MCF 10A (cell line): Measurements from ENCODE around the gene KCNIP1. TPM values are rescaled to one million over a fixed set of nuclear protein-coding genes. Genes with fewer than 3 reads are reported as not detected.

Experiments used
- BruUV-seq: library from RNA; stranded (reverse); fragments of 400-500 nt; replicated peaks from 2 replicates; lab custom pipeline; 2021; lab: Mats Ljungman, UMichigan
- CTCF ChIA-PET: fragments of 300-600 bp; sonication (Branson Sonifier 250); formaldehyde crosslinking; extraction: SDS; loops from one replicate; lab custom pipeline; 2021; ENCODE audit warnings: antibody characterized with exemption, inconsistent platforms; lab: Yijun Ruan, JAX
- POLR2A ChIA-PET: fragments of 300-600, 350-650 bp; sonication (Branson Sonifier 250); formaldehyde crosslinking; extraction: SDS; loops from one replicate; lab custom pipeline; 2020; ENCODE audit warnings: antibody characterized with exemption, inconsistent platforms; lab: Yijun Ruan, JAX
- DNase-seq: peaks from one replicate; pipeline ENCODE4 v3.0.0-alpha.2; 2018; ENCODE audit not compliant: unreplicated experiment
- H3K27ac Mint-ChIP-seq: one replicate; pipeline ENCODE4 v1.8.0; 2022; ENCODE audit warnings: mild to moderate bottlenecking, low read depth, mixed read lengths; ENCODE audit not compliant: unreplicated experiment
- H3K27me3 Mint-ChIP-seq: one replicate; pipeline ENCODE4 v1.8.0; 2022; ENCODE audit warnings: mixed read lengths; ENCODE audit not compliant: insufficient read depth, unreplicated experiment
- H3K36me3 Mint-ChIP-seq: one replicate; pipeline ENCODE4 v1.8.0; 2022; ENCODE audit warnings: mild to moderate bottlenecking, moderate library complexity, mixed read lengths; ENCODE audit not compliant: insufficient read depth, unreplicated experiment
- H3K4me1 Mint-ChIP-seq: one replicate; pipeline ENCODE4 v1.8.0; 2022; ENCODE audit warnings: mixed read lengths; ENCODE audit not compliant: insufficient read depth, unreplicated experiment
- H3K4me3 Mint-ChIP-seq: one replicate; pipeline ENCODE4 v1.8.0; 2022; ENCODE audit warnings: mild to moderate bottlenecking, moderate library complexity, mixed read lengths; ENCODE audit not compliant: unreplicated experiment
- H3K9me3 Mint-ChIP-seq: one replicate; pipeline ENCODE4 v1.8.0; 2022; ENCODE audit warnings: mixed read lengths; ENCODE audit not compliant: unreplicated experiment
- intact Hi-C: fragments of 100-400 bp; cut with micrococcal nuclease; formaldehyde crosslinking; loops from 2 replicates; pipeline ENCODE4 v1.14.1; 2022
- total RNA-seq: library from RNA; stranded (reverse); gene quantifications from 2 replicates; pipeline ENCODE4 v1.2.3, GENCODE V29; 2022
- TF ChIP-seq, protein P1 (sequence below): fragments of 200-600 bp; IDR thresholded peaks from one replicate; pipeline ENCODE4 v1.8.0; 2022; ENCODE audit warnings: antibody characterized with exemption, mild to moderate bottlenecking; ENCODE audit not compliant: unreplicated experiment

The KCNIP1 gene
- total RNA-seq, 1 experiment from 2014 or later = not detected

DNA sequence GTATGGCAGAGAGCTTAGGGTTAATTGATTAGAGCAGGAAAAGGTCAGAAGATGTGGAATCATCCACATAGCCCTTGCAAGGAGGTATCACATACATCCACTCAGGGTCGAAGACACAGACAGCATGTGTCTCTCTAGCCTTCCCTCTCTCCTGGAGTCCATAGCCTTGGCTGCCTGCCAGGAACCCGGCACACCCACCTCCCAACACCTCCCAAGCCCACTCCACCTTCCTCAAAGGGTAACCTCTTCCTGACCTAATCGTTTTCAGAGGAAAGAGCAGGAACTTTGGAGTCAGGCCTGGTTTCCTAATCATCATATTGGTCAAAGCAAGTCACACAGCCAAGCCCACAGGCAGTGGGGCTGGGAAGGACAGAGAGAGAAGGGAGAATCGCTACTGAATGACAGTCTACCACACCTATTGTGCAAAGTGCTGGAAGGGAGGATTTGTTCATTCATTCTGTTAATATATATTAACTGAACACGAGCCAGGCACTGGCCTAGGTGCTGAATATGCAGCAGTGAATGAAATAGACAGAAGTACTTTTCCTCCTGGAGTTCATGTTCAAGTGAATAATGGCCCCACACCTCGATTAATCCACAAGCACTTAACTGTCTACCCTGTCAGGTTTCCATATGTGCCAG lies 107.8 kb downstream of the KCNIP1 start:
- ChIA-PET POLR2A (interaction anchor here (0.7 kb wide), 1 partner anchor 1950 kb away, joined by 3 read pairs; no protein-coding TSS in a partner anchor), CTCF (interaction anchor here (0.6 to 19.0 kb wide), 10 partner anchors 11 to 494 kb away, joined by 3 to 284 read pairs (median 4); no protein-coding TSS in a partner anchor)
- Mint-ChIP-seq H3K36me3 (no peaks in the 10 kb centered on the region), H3K9me3 (no peaks in the 10 kb centered on the region), H3K27me3 (peaks cover 15% of the 10 kb centered on the region), H3K27ac (no peak overlapping the region), H3K4me3 (no peak overlapping the region), H3K4me1 (peaks cover 22% of the 10 kb centered on the region)
- TF ChIP-seq, protein P1, sequence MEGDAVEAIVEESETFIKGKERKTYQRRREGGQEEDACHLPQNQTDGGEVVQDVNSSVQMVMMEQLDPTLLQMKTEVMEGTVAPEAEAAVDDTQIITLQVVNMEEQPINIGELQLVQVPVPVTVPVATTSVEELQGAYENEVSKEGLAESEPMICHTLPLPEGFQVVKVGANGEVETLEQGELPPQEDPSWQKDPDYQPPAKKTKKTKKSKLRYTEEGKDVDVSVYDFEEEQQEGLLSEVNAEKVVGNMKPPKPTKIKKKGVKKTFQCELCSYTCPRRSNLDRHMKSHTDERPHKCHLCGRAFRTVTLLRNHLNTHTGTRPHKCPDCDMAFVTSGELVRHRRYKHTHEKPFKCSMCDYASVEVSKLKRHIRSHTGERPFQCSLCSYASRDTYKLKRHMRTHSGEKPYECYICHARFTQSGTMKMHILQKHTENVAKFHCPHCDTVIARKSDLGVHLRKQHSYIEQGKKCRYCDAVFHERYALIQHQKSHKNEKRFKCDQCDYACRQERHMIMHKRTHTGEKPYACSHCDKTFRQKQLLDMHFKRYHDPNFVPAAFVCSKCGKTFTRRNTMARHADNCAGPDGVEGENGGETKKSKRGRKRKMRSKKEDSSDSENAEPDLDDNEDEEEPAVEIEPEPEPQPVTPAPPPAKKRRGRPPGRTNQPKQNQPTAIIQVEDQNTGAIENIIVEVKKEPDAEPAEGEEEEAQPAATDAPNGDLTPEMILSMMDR = no peak
- BruUV-seq = no TSS peak
- peak; percentile 61 for DNase-seq
- intact Hi-C loops = no loop called here

- H3K4me3 Mint-ChIP-seq = no peak overlapping the region
- intact Hi-C loops = no loop called here
- no peak overlapping the region for H3K27ac Mint-ChIP-seq
- no peaks in the 10 kb centered on the region for H3K9me3 Mint-ChIP-seq
- peaks cover 22% of the 10 kb centered on the region for H3K4me1 Mint-ChIP-seq
- peaks cover 8% of the 10 kb centered on the region for H3K27me3 Mint-ChIP-seq
- H3K36me3 Mint-ChIP-seq = no peaks in the 10 kb centered on the region
- ChIA-PET CTCF (interaction anchor here (1.0 to 19.0 kb wide), 6 partner anchors 10 to 311 kb away, joined by 3 to 284 read pairs (median 52); no protein-coding TSS in a partner anchor), POLR2A (interaction anchor here (1.3 to 1.4 kb wide), 2 partner anchors 12 to 14 kb away, joined by 3 to 5 read pairs; no protein-coding TSS in a partner anchor)
- BruUV-seq = no TSS peak
- TF ChIP-seq, protein P1 = no peak
- DNase-seq = no peak
Measured at GRCh38 chr5:170612256-170612678, 108.4 kb downstream of the KCNIP1 start.

DNA sequence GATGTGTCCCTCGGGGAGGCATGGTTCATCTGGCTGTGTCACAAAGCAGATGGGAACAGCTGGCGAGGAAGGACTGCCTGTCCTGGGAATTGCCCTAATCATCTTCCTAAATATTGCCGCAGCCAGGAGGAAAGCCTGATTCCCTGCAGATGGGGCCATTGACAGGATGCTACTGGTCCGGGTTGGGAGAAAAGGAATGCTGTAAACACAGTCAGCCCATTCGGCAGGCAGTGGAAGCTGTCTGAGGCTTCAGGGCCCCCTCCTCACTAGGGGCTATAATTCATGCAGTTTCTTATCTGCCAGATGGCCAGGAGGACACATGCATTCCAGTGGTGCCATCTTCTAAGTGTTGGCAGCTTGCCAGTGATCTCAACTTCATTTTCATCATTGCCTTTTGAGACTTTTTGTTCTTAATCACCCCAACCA lies 110.3 kb downstream of the KCNIP1 start:
- no peak for DNase-seq
- peak overlapping the region; percentile 87 for H3K27ac Mint-ChIP-seq
- no peaks in the 10 kb centered on the region for H3K36me3 Mint-ChIP-seq
- peaks cover 18% of the 10 kb centered on the region for H3K27me3 Mint-ChIP-seq
- BruUV-seq = no TSS peak
- intact Hi-C loops = loop anchor here (1.0 kb wide), 2 partner anchors 10 to 17 kb away; no protein-coding TSS in a partner anchor
- ChIA-PET POLR2A (interaction anchor here (0.6 to 2.4 kb wide), 11 partner anchors 9 to 238 kb away, joined by 3 to 23 read pairs (median 3); no protein-coding TSS in a partner anchor), CTCF (interaction anchor here (0.8 to 19.0 kb wide), 11 partner anchors 10 to 397 kb away, joined by 3 to 284 read pairs (median 5); no protein-coding TSS in a partner anchor)
- H3K9me3 Mint-ChIP-seq = no peaks in the 10 kb centered on the region
- TF ChIP-seq, protein P1 = no peak
- H3K4me3 Mint-ChIP-seq = no peak overlapping the region
- peaks cover 22% of the 10 kb centered on the region for H3K4me1 Mint-ChIP-seq

DNA sequence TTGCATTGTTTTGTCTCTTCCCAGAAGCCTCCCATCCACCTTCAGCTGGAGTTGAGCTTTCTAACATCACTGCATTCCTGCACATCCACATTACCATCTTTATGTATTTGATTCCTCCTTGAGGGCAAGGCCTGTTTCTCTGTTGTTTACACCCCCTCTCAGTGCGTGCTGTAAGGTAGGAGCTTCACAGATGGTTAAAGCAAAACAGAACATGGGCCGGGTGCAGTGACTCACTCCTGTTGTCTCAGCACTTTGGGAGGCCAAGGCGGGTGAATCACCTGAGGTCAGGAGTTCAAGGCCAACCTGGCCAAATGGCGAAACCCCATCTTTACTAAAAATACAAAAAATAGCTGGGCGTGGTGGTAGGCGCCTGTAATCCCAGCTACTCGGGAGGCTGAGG lies 110.9 kb downstream of the KCNIP1 start:
- Mint-ChIP-seq H3K9me3 (no peaks in the 10 kb centered on the region), H3K27ac (peak overlapping the region; percentile 87), H3K36me3 (no peaks in the 10 kb centered on the region), H3K4me1 (peaks cover 22% of the 10 kb centered on the region), H3K4me3 (peak overlapping the region; percentile 56), H3K27me3 (peaks cover 22% of the 10 kb centered on the region)
- CTCF ChIA-PET = interaction anchor here (0.7 to 19.0 kb wide), 14 partner anchors 9 to 902 kb away, joined by 3 to 284 read pairs (median 4); no protein-coding TSS in a partner anchor
- intact Hi-C loops = loop anchor here (1.0 kb wide), 2 partner anchors 10 to 17 kb away; no protein-coding TSS in a partner anchor
- POLR2A ChIA-PET = interaction anchor here (0.7 to 2.4 kb wide), 15 partner anchors 10 to 308 kb away, joined by 3 to 23 read pairs (median 4); no protein-coding TSS in a partner anchor
- BruUV-seq = no TSS peak
- TF ChIP-seq, protein P1 = no peak
- peak; percentile 98 for DNase-seq
